GM12891 (cell line): ENCODE measurements around the gene XCR1.
"Not testable (repeated sequence)": the region's sequence is repeated elsewhere in the genome, so short reads cannot be mapped to it uniquely, and the experiment has no call there.

Experiments used
- DNase-seq: peaks from one replicate; pipeline ENCODE4 v3.0.0; 2011; ENCODE audit warnings: low spot score; ENCODE audit not compliant: insufficient read length
- FAIRE-seq: peaks from 2 replicates; lab custom pipeline; 2011; peaks lifted over from hg19 to GRCh38; lab: Jason Lieb, UNC
- PAX5 ChIP-seq: IDR thresholded peaks from 2 replicates; pipeline ENCODE4 v1.6.1; 2011; ENCODE audit warnings: low read length, moderate library complexity, mild to moderate bottlenecking; ENCODE audit not compliant: insufficient read depth, severe bottlenecking
- POLR2A ChIP-seq: IDR thresholded peaks from 2 replicates; pipeline ENCODE4 v1.6.1; 2011; ENCODE audit warnings: low read depth, low read length, control low read depth
- POLR2AphosphoS5 ChIP-seq: IDR thresholded peaks from 2 replicates; pipeline ENCODE4 v1.6.1; 2011; ENCODE audit warnings: low read depth, low read length, control low read depth
- POU2F2 ChIP-seq: IDR thresholded peaks from 2 replicates; pipeline ENCODE4 v1.6.1; 2011; ENCODE audit warnings: low read depth, mild to moderate bottlenecking, control low read depth, low read length, moderate library complexity
- SPI1 ChIP-seq: IDR thresholded peaks from 2 replicates; pipeline ENCODE4 v1.6.1; 2011; ENCODE audit warnings: low read depth, low read length, control low read depth
- TAF1 ChIP-seq: IDR thresholded peaks from 2 replicates; pipeline ENCODE4 v1.6.1; 2011; ENCODE audit warnings: low read depth, low read length, control low read depth

XCR1 gene

GRCh38 chr3:46061887-46062286 lies 34.6 kb upstream of the XCR1 start:
- DNase-seq: no peak
- no peak for TF ChIP-seq SPI1
- TF ChIP-seq POLR2AphosphoS5: no peak
- TF ChIP-seq POLR2A: no peak
- FAIRE-seq: no peak

GRCh38 chr3:46061108-46061720 lies 33.9 kb upstream of the XCR1 start:
- FAIRE-seq: no peak
- TF ChIP-seq TAF1: no peak
- no peak for DNase-seq

DNA sequence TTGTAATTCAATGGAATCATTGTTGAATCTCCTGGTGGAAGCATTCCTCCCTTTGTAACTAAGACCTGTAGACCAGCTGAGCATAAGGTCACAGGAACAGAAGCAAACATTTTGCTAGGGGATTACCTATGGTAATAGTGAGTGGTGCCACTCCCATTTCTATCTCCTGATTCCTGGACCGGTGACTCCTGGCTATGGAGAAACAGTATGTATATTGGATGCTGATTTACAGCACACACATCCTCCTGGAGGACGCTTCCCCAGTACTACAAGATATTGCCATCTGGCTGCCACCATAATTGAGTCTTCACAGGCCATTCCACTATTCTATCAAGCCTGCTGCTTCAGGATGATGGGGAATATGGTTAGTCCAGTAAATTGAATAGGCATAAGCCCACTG lies 33.3 kb upstream of the XCR1 start:
- DNase-seq: no peak
- TF ChIP-seq SPI1 (no peak), POLR2AphosphoS5 (no peak), PAX5 (no peak), POLR2A (no peak), TAF1 (no peak), POU2F2 (no peak)
- FAIRE-seq: peak; percentile 13

- peak; percentile 43 for FAIRE-seq
- DNase-seq: no peak
- TF ChIP-seq PAX5 (no peak), POLR2AphosphoS5 (no peak), TAF1 (no peak), SPI1 (peak; percentile 96)
Measured at GRCh38 chr3:46059432-46059831, 32.1 kb upstream of the XCR1 start.

DNA sequence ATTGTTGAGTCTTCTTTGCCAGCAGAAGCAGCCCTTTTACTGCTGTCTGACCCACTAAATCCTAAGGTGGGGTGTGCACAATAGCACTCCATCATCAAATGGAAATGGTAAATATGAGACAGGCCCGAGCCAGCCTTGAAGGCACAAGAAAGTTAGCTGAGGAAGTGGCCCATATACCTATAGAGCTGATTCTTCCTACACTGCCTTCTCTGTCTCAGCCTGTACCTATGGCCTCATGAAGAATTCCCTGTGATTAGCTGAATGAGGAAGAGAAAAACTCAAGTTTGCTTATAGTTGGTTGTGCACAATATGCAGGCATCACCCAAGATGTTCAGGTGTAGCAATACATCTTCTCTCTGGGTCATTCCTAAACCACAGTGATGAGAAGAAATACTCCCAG lies 31.7 kb upstream of the XCR1 start:
- TF ChIP-seq POLR2AphosphoS5 (no peak), SPI1 (peak; percentile 64)
- DNase-seq: no peak
- FAIRE-seq: peak; percentile 78

- FAIRE-seq (no peak), DNase-seq (no peak)
- TF ChIP-seq PAX5: no peak
- TF ChIP-seq POU2F2: no peak
- no peak for TF ChIP-seq POLR2A
- TF ChIP-seq TAF1: no peak
- TF ChIP-seq POLR2AphosphoS5: no peak
- no peak for TF ChIP-seq SPI1
Measured at GRCh38 chr3:46057716-46058115, 30.4 kb upstream of the XCR1 start.

DNA sequence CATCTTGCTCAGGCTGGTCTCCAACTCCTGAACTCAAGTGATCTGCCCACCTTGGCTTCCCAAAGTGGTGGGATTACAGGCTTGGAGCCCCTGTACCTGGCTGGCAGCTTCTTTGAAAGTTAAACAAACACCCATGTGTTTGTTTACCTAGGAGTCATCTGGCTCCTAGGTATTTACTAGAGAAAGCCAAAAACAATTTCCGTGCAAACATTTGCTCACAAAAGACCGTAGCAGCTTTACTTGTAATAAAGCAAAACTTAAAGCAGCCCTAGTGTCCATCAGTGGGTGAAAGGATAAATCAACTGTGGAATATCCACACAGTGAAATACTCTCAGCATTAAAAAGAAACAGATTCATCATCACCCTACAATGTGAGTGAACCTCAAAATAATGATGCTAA lies 29.4 kb upstream of the XCR1 start:
- no peak for TF ChIP-seq TAF1
- TF ChIP-seq PAX5: no peak
- TF ChIP-seq POLR2A: no peak
- no peak for TF ChIP-seq POU2F2
- TF ChIP-seq SPI1: no peak
- no peak for TF ChIP-seq POLR2AphosphoS5
- DNase-seq: no peak
- FAIRE-seq: no peak

DNA sequence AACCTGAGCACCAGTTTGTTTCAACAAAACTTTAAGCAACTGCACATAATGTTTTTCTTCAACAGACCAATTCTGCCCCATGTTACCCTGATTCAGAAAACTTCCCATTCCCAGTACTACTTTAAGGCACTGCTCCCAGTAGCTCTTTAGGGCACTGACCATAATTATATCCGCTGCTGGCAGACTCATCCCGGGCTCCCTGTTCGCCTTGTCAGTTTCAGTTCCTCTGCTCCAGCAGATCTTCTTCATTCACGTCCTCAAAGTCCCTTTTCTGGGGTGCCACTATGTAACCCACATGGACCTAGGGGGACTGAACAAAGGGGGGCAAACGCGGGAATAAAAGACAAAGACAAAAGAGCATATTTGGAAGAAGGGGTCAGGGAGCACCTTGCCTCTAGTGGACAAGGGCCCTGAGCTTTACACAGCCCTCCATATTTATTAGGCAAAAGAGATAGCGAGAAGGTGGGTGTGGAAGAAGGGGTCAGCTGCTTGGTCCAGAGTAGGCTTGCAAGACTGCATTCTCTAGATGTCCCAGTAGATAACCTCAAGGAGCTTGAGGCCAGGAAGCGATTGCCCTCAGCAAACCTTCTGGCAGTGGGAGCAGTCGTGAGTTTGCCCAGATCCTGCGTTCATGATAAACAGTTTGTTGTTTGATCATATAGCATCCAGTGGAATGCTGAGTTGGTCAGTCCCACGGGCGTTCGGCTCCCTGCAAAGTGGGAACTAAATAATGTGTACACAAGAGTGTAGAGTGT lies 26.7 kb upstream of the XCR1 start:
- DNase-seq, FAIRE-seq: not testable (repeated sequence)

DNA sequence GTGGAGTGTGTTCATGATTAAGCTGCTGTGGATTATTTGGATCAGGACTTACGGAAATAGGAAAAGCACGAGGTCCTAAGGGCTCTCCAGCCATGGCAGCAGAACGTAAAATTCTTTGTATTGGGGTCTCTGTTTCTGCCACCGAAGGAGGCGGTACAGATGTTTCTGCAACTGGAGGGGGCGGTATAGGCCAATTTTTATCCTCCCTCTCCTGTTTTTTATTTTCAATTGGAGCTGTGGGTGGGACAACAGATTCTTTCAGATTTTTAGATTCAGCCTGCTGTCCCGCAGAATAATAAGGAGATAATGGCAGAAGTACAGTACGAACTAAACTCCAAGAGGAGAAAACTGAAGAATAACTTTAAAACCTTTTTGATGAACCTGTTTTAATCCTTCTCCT lies 26.0 kb upstream of the XCR1 start:
- not testable (repeated sequence) for FAIRE-seq, DNase-seq

- no peak for DNase-seq
- TF ChIP-seq TAF1 (no peak), SPI1 (no peak), POLR2A (no peak), POLR2AphosphoS5 (no peak), PAX5 (no peak), POU2F2 (no peak)
- FAIRE-seq: no peak
Measured at GRCh38 chr3:46052531-46052930, 25.2 kb upstream of the XCR1 start.

- TF ChIP-seq TAF1 (no peak), POLR2AphosphoS5 (no peak), PAX5 (no peak), POU2F2 (no peak), SPI1 (no peak), POLR2A (no peak)
- FAIRE-seq: no peak
- no peak for DNase-seq
Measured at GRCh38 chr3:46049093-46049492, 21.8 kb upstream of the XCR1 start.

- not testable (repeated sequence) for FAIRE-seq, DNase-seq
Measured at GRCh38 chr3:46046231-46046630, 18.9 kb upstream of the XCR1 start.
